GM19324 (cell line): ENCODE results near the gene ABR.
"Not testable (repeated sequence)": the region's sequence is repeated elsewhere in the genome, so short reads cannot be mapped to it uniquely, and the experiment has no call there.

Experiments used
- ATAC-seq: cut with Tn5 transposase; IDR thresholded peaks from one replicate; pipeline ENCODE4 v1.9.1; 2021; ENCODE audit warnings: mild to moderate bottlenecking, moderate library complexity; ENCODE audit not compliant: unreplicated experiment, low FRiP score

Gene ABR

GRCh38 chr17:1074886-1075605 is 104.7 kb downstream of the ABR start:
- ATAC-seq: no peak

- ATAC-seq: not testable (repeated sequence)
These were observed 105.7 kb downstream of the ABR start for GRCh38 chr17:1073963-1074625.

GRCh38 chr17:1073241-1073962 is 106.4 kb downstream of the ABR start:
- ATAC-seq: no peak

GRCh38 chr17:1072551-1072961 is 107.2 kb downstream of the ABR start:
- ATAC-seq: no peak

- no peak for ATAC-seq
These were observed 108.5 kb downstream of the ABR start for GRCh38 chr17:1071103-1071825.

GRCh38 chr17:1070411-1070810 is 109.4 kb downstream of the ABR start:
- ATAC-seq: no peak

- ATAC-seq: no peak
These were observed 109.9 kb downstream of the ABR start for GRCh38 chr17:1069847-1070246.

- ATAC-seq: no peak
These were observed 111.4 kb downstream of the ABR start for GRCh38 chr17:1068356-1068755.

GRCh38 chr17:1067282-1067956 is 112.4 kb downstream of the ABR start:
- no peak for ATAC-seq

GRCh38 chr17:1065416-1065815 is 114.4 kb downstream of the ABR start:
- ATAC-seq: not testable (repeated sequence)

GRCh38 chr17:1060991-1061390 is 118.8 kb downstream of the ABR start:
- ATAC-seq: no peak

- ATAC-seq: no peak
These were observed 120.5 kb downstream of the ABR start for GRCh38 chr17:1059131-1059795.

- no peak for ATAC-seq
These were observed 121.2 kb downstream of the ABR start for GRCh38 chr17:1058423-1059130.

- ATAC-seq: no peak
These were observed 123.0 kb downstream of the ABR start for GRCh38 chr17:1056761-1057160.

- no peak for ATAC-seq
These were observed 123.8 kb downstream of the ABR start for GRCh38 chr17:1055751-1056645.

- no peak for ATAC-seq
These were observed 124.5 kb downstream of the ABR start for GRCh38 chr17:1055231-1055630.

- ATAC-seq: no peak
These were observed 125.1 kb downstream of the ABR start for GRCh38 chr17:1054656-1055055.

- ATAC-seq: no peak
These were observed 126.0 kb downstream of the ABR start for GRCh38 chr17:1053661-1054360.
